ENCODE results near the gene PRRT3.
"Not testable (repeated sequence)": the region's sequence is repeated elsewhere in the genome, so short reads cannot be mapped to it uniquely, and the experiment has no call there.

The PRRT3 gene

DNA sequence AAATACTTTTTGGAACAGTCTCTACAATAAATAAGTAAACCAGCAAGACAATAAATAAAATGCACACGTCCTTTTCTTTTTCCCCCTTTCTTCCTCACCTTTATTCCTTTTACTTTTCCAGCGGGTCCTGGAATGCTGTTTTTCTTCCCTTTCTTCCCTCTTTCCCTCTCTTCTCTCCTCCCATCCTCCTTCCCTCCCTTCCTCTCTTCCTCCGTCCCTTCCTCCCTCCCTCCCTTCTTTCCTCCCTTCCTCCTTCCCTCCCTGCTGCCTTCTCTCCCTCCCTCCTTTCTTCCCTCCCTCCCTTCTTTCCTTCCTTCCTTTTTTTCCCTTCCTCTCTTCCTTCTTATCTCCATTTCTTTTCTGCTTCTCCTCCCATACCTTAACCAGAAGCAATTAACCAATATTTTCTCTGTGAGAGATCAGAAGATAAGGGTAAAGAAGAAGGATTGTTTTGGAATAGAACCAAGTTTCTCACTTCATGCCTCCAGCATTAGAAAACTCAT is 52.9 kb downstream of the PRRT3 start:
- DNase-seq (ENCODE audit: low read depth in 2 of 2) = no peak

DNA sequence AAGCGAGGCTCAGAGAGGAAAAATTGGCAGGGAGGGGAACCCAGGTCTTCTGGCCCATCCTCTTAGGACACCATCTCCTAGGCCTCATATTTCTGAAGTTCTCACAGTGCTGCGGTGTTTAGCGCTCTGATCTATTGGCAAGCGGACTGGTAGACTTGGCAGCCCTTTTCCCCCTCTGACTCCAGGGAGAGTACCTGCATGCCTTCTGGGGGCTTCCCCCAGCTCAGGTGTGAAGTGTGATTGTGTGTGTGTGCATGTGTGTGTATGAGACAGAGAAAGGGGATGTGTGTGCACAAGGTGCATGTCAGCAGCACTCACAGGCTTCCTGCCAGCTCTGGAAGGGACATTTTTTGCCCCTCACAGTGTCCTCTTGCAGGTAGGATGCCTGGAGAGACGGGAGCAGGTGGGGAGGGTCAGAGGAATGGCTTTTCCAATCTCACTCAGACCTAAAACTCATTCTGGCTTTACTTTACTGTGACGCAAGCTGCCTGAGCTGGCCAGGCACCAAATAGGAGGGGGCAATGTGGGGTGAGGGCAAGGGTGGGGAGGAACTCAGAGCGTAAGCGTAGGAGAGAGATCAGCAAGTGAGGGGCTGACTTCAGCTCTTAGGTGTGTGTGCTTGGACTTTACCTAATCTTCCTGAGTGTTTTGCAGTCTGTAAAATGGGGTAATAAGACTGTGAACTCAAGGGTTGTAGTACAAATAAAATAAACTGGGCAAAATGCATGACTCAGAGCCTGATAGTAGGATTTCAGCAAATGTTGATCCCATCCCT is 53.6 kb downstream of the PRRT3 start:
- no peak for DNase-seq (ENCODE audit: low read depth in 2 of 2)

DNA sequence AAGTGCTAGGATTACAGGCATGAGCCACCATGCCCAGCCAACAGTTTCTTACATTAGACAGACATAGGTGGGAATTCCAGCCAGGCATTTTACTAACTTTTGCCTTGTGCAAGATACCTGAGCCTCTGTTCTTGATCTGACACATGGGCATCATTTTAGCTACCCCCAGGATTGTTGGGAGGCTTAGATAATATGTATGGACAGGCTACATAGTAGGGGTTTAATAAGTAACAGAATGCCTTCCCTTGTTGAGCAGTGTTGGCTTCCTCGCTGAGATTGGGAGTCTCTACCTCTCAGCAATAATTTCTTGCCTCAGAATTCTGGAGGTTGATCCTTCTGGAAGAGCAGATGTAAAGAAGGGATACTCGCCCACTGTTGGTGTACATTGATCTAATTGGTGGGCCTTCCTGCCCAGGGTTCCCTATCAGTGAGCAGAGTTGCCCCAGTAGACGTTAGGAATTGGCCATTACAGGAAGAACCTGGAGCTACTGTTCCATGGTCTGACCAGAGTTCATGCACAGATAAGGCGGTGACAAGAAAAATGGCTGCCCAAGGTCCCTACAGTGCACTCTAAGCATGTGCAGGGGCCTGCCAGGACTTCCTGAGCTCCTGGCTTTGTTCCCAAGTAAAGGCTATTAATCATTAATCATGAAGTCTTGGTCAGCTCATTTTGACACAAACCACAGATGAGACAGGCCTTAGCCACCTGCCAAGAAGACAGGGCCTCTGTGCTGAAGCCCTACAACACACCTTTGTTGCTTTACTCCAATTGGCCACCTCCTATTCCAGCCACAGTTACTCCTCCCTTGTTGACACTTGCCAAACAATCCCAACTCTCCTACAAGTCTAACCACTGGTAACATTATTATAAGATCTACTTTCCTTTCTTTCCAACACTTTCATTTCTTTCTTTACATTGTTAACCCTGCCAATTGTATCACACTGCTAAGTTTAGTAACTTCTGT is 54.5 kb downstream of the PRRT3 start:
- DNase-seq (ENCODE audit: low read depth in 2 of 2) = no peak

DNA sequence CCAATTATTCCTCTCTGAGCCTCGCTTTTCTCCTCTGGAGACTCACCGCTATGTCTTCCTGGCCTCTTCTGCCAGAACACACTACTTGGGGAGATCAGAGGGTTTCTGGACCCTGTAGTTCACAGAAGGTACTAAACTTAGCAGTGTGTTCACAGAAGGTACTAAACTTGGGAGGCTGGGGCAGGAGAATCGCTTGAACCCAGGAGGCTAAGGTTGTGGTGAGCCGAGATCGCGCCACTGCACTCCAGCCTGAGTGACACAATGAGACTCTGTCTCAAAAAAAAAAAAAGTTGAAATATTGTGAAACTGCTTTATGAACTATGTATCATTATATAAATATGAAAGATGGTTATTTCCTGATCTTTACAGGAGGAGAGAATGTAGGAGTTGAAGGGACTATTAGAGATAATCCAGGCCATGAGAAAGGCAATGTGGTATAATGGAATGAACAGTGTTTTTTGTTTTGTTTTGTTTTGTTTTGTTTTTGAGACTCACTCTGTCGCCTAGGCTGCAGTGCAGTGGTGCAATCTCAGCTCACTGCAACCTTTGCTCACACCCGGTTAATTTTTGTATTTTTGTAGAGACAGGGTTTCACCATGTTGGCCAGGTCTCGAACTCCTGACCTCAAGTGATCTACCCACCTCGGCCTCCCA is 55.3 kb downstream of the PRRT3 start:
- DNase-seq (ENCODE audit: low read depth in 2 of 2) = not testable (repeated sequence)

DNA sequence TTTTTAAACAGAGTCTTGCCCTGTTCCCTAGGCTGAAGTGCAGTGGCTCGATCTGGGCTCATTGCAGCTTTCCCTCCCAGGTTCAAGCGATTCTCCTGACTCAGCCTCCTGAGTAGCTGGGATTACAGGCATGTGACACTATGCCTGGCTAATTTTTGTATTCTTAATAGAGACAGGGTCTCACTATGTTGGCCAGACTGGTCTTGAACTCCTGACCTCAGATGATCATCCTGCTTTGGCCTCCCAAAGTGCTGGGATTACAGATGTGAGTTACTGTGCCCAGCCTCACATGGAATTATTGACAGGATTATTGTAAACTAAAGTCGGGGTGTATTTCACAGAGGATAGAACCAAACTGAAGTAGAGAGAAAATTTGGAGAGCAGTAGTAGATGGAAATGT is 56.5 kb downstream of the PRRT3 start:
- DNase-seq (ENCODE audit: low read depth in 2 of 2) = not testable (repeated sequence)

Data from fibroblast of skin of left quadriceps (primary cell).